ENCODE measurements around the gene COL8A1. TPM values are rescaled to one million over a fixed set of nuclear protein-coding genes. Genes with fewer than 3 reads are reported as not detected.

Gene COL8A1
- total and polyA plus RNA-seq, 9 of the 15 experiments (the other 6 are each of a cell fraction or from before 2014, with no cell fraction given) = 0.07 TPM; not detected in 8

DNA sequence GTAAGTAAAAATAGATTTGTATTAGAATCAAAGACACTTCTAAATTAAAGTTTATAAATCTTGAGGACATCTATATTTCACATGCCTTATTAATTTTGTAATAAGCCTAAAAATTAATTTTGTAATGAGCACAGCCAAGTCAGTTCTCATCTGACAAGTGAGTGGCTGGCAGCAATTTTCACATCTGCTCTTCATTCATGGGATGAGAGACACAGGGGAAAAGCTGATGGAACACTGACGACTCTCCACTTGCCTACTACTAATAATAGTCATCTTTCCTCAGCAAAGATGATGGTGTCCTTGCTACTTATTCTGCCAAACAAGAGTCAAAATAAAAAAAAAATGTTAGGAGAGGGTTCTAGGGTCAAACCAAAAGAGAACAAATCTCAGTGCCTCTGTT, 164.9 kb downstream of the COL8A1 start (continued):
- TF ChIP-seq ZNF318 (IDR thresholded peaks at IDR 0.05; ENCODE audit: borderline replicate concordance in 1 of 2, low read depth in 1 of 2) = no peak
- TF ChIP-seq, protein P1, sequence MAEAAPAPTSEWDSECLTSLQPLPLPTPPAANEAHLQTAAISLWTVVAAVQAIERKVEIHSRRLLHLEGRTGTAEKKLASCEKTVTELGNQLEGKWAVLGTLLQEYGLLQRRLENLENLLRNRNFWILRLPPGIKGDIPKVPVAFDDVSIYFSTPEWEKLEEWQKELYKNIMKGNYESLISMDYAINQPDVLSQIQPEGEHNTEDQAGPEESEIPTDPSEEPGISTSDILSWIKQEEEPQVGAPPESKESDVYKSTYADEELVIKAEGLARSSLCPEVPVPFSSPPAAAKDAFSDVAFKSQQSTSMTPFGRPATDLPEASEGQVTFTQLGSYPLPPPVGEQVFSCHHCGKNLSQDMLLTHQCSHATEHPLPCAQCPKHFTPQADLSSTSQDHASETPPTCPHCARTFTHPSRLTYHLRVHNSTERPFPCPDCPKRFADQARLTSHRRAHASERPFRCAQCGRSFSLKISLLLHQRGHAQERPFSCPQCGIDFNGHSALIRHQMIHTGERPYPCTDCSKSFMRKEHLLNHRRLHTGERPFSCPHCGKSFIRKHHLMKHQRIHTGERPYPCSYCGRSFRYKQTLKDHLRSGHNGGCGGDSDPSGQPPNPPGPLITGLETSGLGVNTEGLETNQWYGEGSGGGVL (CRISPR knock-in tag; IDR thresholded peaks at IDR 0.05) = no peak
